ENCODE data around the gene RIPOR2. TPM values are rescaled to one million over a fixed set of nuclear protein-coding genes. Genes with fewer than 3 reads are reported as not detected.

The RIPOR2 gene
- total RNA-seq, 1 experiment from 2014 or later, result 5.0 TPM

- H2AK5ac ChIP-seq (ENCODE audit: insufficient read length, low read length), result no peak overlapping the region
- H3T11ph ChIP-seq (ENCODE audit: low read length), result no peak overlapping the region
- no peaks in the 10 kb centered on the region for H3K9me3 ChIP-seq (ENCODE audit: control insufficient read depth, low read depth, low read length)
- no peak overlapping the region for H2AFZ ChIP-seq (ENCODE audit: low read length)
- Mint-ChIP-seq H3K4me3 (no peak overlapping the region; a peak in 1 of 5 replicates), H3K27ac (no peak overlapping the region), H3K27me3 (ENCODE audit: low read depth) (peaks cover 54% of the 10 kb centered on the region), H3K4me1 (peaks cover 30 to 37% of the 10 kb centered on the region in 2 experiments), H3K9me3 (no peaks in the 10 kb centered on the region; a peak in 1 of 5 replicates), H3K36me3 (ENCODE audit: insufficient read depth in 1 of 3, low read depth in 3 of 3) (peaks cover 0 to 9% (median 0%) of the 10 kb centered on the region in 3 experiments; a peak in 3 of 7 replicates)
- H3K4me2 ChIP-seq (ENCODE audit: insufficient read depth, insufficient read length, low read length), result no peak overlapping the region
- H4K20me1 ChIP-seq (ENCODE audit: control insufficient read depth, insufficient read depth, insufficient read length), result no peaks in the 10 kb centered on the region
- no peak overlapping the region for H2BK5ac ChIP-seq (ENCODE audit: insufficient read length, low read length)
- H3K23me2 ChIP-seq (ENCODE audit: insufficient read length, low read depth, low read length, poor library complexity, severe bottlenecking), result peaks cover 18% of the 10 kb centered on the region
- no peak overlapping the region for H3K4ac ChIP-seq (ENCODE audit: low read depth, low read length)
- H4K8ac ChIP-seq (replicated peaks; ENCODE audit: insufficient read length, low read depth, low read length), result no peak overlapping the region
- H3K14ac ChIP-seq (ENCODE audit: insufficient read depth, low read length), result no peak overlapping the region
- no CpG with 5 or more reads among the region's 4 CpGs for WGBS (ENCODE audit: extremely low coverage, insufficient read length, low lambda C conversion rate)
- no peak overlapping the region for H2BK120ac ChIP-seq (ENCODE audit: low read depth, low read length, poor library complexity, severe bottlenecking)
- H2BK15ac ChIP-seq (ENCODE audit: low read depth, low read length), result no peak overlapping the region
- H3K56ac ChIP-seq (ENCODE audit: insufficient read length, low read depth, low read length), result no peak overlapping the region
- H3K27ac ChIP-seq (ENCODE audit: insufficient read length, low read depth, low read length), result no peak overlapping the region
- no peak overlapping the region for H3K9ac ChIP-seq (ENCODE audit: extremely low read depth, insufficient read length, low read length)
- no peak overlapping the region for H3K23ac ChIP-seq (ENCODE audit: insufficient read length, low read depth, low read length)
- H2BK12ac ChIP-seq (ENCODE audit: insufficient read length, low read depth, low read length), result no peak overlapping the region
- H3K79me2 ChIP-seq (ENCODE audit: insufficient read depth, low read length), result peaks cover 3% of the 10 kb centered on the region; the same call in 1 of the 2 replicates
- no peak for TF ChIP-seq CTCF (conservative IDR thresholded peaks at IDR 0.05)
- peaks cover 6% of the 10 kb centered on the region; the same call in 1 of the 2 replicates for H3K4me1 ChIP-seq (ENCODE audit: insufficient read depth, low read length)
- no peak overlapping the region for H4K5ac ChIP-seq (ENCODE audit: insufficient read length, low read depth, low read length)
- no peak overlapping the region for H4K91ac ChIP-seq (ENCODE audit: insufficient read length, low read depth, low read length)
- no peak for DNase-seq
- no peaks in the 10 kb centered on the region for H3K79me1 ChIP-seq (ENCODE audit: insufficient read depth, low read depth, low read length, poor library complexity, severe bottlenecking)
- no peak overlapping the region for H3K18ac ChIP-seq (ENCODE audit: insufficient read length, low read depth, low read length)
- H3K27me3 ChIP-seq (ENCODE audit: insufficient read depth, low read length), result no peaks in the 10 kb centered on the region
- no peak overlapping the region for H2BK20ac ChIP-seq (ENCODE audit: low read depth, low read length, poor library complexity, severe bottlenecking)
These were observed 27.1 kb downstream of the RIPOR2 start for GRCh38 chr6:24908650-24909035.

All from H9 (cell line).